HG02970 (cell line): ENCODE results near the gene SYVN1.
A peak's percentile ranks its signal among the peaks of the same experiment; 100 is the strongest.

ENCODE experiments used
- ATAC-seq: cut with Tn5 transposase; IDR thresholded peaks from one replicate; pipeline ENCODE4 v1.9.1; 2021; ENCODE audit warnings: mild to moderate bottlenecking, moderate library complexity, moderate number of reproducible peaks; ENCODE audit not compliant: unreplicated experiment, low FRiP score

The SYVN1 gene

DNA sequence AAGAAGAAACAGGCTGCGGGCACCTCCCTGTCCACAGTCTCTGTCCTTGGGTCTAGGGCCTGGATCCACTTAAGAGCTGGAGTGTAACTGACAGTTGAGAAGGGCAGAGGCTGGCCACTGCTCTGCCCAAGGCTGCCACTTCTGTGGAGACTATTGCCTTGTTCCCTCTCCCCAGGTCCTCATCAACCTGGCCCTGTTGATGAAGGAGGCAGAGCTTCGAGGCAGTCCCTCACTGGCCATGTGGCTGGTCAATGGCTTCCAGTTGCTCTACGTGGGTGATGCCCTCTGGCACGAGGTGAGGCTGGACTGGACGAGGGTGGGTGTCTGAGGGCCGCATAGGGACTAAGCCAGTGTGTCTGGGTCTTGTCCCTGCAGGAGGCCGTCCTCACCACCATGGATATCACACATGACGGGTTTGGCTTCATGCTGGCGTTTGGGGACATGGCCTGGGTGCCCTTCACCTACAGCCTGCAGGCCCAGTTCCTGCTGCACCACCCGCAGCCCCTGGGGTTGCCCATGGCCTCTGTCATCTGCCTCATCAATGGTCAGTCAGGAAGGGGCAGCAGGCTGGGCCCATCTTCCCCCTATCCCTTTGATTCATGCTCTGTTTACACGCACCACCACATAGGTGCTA is 19.7 kb downstream of the SYVN1 start:
- ATAC-seq, result no peak

DNA sequence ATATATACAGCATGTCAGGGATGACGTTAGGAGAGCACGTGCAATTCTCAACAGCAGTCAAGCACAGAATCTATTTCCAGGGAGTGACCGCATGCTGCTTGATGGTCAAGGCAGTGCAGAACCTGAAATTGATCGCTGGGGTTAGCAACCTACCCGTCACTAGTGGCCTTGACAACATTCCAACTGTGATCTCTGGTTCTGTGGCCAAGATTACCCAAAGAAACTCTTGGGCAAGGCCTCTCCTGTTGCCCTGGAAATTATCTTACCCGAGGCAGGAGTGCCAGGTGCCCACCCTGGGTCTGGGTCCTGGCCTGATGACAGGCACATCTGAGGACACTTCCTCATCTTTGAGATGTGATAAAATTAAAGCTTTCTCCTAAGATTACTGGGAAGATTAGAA is 20.5 kb downstream of the SYVN1 start:
- ATAC-seq, result no peak

DNA sequence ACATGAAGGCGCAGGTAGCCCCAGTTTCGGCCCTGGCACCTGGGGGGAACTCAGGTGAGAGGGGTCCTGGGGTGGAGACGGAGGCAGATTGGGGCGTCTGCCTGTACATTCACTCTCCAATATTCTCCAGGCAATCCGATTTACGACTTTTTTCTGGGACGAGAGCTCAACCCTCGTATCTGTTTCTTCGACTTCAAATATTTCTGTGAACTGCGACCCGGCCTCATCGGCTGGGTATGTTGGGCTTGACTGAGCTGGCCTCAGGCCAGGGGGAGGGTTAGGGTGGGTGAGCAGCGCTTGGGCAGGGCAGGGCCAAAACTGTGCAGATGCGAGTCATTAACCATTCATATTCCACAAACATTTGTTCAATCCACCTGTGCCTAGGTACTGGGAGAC is 21.0 kb downstream of the SYVN1 start:
- ATAC-seq, result no peak

DNA sequence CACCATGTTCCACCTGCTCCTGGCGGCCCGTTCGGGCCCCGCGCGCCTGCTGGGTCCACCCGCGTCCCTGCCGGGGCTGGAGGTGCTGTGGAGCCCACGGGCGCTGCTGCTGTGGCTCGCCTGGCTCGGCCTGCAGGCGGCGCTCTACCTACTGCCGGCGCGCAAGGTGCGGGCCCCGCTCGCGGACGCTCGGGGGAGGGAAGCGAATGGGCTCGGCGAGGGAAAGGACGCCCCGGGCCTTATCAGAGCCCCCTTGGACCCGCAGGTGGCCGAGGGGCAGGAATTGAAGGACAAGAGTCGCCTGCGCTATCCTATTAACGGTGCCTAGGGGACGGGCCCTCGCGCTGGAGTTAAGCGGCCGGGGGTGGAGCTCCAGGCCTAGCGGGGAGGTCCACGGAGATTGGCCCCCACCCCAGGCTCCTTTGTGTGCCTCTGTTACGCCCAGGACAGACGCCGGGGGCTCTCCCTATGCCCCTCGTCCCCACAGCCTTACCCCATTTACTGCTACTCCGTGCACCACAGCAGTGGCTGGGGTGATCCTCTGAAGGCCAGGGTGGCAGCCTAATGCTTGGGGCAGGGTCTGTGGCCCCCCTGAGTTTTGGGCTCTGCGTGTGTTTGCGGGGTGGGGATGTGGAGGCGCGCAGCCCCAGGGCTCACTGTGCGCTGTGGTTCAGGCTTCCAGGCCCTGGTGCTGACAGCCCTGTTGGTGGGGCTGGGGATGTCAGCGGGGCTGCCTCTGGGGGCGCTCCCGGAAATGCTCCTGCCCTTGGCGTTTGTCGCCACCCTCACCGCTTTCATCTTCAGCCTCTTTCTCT is 21.6 kb downstream of the SYVN1 start:
- ATAC-seq, result no peak

DNA sequence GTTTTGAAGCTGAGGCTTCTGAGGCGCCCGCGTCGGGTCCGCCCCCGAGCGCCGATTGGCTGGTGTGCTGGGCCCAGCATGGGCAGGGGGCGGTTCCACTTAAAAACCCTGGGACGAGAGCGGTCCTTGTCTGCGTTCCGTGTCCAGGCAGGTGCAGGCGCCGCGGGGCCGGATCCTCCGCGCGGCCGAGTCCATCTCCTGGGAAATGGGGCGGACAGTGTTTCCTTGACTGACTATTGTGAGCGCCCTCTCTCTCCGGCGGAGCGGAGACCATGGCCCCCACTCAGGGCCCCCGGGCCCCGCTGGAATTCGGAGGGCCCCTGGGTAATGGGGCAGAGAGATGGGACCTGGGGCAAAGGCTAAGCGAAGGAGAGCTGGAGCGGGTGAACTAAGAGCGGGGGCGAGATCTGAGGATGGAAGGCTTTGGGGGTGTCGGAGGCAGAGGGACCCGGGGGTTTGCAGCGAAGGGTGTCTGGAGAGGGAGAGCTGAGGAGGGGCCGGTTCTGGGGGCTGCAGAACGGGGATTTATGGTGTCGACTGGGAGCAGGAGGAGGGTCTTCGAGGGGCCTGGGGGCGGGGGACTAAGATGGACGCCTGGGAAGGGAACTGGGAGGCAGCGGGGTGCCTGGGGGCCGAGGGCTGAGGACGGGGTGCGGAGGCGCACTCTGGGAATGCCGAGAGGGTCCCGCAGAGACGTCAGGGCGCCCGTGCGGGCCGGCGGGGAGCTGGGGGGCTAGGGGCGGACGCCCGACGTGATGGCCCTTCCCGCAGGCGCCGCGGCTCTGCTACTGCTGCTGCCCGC is 22.4 kb downstream of the SYVN1 start, which contains the start of gene TM7SF2:
Gene TM7SF2, plus strand, starts transcription at position 129 of the 802 bp plus-strand sequence. Its CDS starts 144 bp downstream, at position 273.
- peak; percentile 63 for ATAC-seq

DNA sequence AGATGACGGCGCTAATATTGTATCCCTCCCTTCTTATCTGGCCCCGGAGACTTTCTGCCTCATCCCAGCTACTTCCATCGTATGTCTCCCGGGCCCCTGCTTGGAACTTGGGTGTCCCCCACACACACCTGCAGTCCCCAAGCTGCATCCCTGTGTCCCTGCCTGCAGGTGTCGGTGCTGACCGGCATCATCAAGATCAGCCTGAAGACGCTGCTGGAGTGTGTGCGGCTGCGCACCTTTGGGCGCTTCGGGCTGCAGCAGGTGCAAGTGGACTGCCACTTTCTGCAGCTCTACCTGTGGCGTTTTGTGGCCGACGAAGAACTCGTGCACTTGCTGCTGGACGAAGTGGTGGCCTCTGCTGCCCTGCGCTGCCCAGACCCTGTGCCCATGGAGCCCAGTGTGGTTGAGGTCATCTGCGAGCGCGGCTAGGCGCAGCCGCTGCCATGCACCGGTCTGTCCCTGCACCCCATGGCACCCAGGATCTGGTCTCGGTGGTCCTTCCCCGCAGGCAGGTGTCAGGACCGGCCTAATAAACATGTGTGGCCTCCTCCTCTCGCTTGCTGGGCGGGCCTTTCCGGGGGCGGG is 23.1 kb downstream of the SYVN1 start:
- ATAC-seq, result no peak

DNA sequence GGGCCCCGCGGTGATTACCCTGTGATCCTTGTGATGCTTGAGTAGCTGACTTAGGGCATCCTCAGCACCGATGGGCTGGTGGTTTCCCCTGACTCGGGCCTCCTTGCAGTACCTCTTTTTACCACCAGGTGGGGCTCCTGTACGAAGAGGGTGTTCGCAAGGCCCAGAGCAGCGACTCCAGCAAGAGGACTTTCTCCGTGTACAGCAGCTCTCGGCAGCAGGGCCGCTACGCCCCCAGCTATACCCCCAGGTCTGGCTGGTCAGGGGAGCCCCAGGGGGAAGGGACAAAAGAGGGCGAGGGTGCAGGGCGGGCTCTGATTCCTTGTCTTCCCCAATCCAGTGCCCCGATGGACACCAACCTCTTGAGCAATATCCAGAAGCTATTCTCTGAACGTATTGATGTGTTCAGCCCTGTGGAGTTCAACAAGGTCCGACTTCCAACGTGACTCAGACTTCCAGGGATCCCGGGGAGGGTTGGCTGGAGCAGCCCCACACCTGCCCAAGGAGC is 23.9 kb downstream of the SYVN1 start:
- ATAC-seq, result no peak

DNA sequence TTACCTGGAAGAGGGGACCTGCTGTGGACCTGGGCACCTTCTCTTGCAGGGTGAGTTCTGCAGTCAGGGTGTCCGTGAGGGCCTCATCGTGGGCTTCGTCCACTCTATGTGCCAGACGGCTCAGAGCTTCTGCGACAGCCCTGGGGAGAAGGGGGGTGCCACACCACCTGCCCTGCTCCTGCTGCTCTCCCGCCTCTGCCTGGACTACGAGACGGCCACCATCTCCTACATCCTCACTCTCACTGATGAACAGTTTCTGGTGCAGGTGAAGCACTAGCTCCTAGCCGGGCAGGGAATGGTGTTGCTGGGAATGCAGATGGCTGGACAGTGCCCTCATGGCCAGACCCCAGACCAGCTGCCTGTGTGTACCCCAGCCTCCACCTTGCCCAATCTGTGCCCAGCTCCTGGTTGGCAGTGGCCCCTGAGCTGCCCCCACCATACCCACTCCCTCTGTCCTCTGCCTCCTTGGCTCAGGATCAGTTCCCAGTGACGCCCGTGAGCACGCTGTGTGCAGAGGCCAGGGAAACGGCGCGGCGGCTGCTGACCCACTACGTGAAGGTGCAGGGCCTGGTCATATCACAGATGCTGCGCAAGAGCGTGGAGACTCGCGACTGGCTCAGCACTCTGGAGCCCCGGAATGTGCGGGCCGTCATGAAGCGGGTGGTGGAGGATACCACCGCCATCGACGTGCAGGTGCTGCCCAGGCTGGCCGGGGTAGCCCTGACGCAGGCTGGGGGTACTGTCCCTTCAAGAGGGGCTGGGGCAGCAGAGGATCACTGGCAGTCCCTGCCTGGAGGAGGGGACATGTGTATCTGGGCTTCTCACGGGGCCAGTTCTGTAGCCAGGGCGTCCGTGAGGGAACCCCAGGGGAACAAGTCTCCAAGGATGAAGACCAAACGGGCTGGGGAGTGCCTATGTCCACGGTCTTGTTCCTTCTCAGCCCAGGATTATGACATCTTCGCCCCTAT is 24.8 kb downstream of the SYVN1 start:
- no peak for ATAC-seq

DNA sequence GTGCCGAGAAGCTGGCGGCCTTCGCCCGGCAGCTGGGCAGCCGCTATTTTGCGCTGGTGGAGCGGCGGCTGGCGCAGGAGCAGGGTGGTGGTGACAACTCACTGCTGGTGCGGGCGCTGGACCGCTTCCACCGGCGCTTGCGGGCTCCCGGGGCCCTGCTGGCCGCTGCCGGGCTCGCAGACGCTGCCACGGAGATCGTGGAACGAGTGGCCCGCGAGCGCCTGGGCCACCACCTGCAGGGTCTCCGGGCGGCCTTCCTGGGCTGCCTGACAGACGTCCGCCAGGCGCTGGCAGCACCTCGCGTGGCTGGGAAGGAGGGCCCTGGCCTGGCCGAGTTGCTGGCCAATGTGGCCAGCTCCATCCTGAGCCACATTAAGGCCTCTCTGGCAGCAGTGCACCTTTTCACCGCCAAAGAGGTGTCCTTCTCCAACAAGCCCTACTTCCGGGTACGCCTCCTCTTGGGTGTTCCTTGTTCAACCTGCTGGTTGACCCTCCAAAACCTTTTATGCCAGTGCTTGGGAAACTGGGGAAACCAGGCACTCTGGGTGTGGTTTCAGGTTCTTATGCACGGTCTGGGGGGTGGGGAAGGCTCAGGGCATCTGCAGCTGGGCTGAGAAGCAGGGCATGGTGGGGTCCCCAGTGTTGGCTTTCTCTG is 25.7 kb downstream of the SYVN1 start:
- no peak for ATAC-seq

DNA sequence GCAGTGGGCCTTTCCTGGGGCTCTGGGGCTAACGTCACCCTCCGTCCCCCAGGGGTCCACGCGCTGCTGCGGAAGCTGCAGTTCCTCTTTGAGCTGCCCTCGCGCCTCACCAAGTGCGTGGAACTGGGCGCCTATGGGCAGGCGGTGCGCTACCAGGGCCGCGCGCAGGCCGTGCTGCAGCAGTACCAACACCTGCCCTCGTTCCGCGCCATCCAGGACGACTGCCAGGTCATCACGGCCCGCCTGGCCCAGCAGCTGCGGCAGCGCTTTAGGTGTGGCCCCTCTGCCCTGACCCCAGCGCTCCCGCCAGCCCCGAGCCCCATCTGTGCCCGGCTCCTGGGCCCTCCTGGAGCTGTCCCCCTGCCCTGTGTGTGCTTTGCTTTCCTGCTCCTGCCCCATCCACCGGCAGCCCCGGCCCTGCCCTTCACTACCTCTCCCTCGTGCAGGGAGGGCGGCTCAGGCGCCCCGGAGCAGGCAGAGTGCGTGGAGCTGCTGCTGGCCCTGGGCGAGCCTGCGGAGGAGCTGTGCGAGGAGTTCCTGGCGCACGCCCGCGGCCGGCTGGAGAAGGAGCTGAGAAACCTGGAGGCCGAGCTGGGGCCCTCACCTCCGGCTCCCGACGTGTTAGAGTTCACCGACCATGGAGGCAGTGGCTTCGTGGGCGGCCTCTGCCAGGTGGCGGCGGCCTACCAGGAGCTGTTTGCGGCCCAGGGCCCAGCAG is 26.4 kb downstream of the SYVN1 start:
- ATAC-seq, result no peak

DNA sequence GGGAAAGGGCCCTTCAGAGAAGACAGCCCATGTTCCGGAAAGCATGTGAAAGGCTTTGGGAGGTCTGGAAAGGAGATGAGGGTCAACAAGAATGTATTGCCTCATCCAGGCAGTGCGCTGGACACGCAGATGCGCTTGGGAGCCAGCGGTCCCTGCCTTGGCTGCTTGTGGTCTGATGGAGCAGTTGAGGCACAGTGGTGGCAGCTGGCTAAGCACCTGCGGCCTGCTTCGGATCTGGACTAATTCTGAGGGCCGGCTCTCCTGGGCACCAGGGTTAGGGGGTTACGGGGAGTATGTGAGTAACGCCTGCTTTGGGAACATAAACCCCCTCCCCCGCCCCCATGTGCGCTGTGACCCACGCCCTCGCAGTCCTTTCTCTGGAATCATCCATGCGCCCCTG is 27.2 kb downstream of the SYVN1 start:
- ATAC-seq, result no peak

DNA sequence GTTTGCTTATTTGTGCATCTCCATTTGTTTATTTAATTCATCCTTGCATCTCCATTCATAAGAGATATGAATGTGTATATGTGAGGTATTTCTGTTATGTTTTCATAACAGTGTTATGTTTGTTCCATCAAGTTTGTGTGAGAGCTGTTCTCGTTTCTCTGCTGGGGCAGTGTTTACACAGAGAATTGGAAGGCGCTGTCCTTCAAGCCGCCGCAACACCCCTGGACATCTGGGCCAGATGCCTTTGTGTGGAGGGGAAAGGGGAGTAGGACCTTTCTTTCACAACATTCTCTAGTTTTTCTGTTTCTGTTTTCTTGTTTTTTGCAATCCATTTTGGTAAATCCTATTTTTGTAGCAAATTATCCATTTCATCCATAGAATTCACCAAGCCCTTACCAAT is 29.7 kb downstream of the SYVN1 start:
- no peak for ATAC-seq

DNA sequence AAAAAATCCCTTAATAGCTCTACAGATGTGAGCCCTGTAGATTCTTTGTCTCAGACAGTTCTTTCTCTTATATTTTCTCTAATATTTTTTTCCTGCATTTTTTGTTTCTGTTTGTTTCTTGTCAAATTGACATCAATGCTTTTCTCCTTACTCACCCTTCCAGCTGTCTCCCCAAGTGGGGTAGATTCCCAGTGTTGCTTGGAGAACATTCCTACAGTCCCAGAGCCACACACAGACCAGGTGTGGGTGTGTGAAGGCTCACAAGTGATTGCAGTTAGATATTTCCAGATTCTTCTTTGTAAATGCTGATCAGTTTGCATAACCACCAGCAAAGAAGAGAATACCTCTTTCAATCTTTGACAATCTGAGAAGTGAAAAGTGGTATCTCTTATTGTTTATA is 30.8 kb downstream of the SYVN1 start:
- no peak for ATAC-seq

DNA sequence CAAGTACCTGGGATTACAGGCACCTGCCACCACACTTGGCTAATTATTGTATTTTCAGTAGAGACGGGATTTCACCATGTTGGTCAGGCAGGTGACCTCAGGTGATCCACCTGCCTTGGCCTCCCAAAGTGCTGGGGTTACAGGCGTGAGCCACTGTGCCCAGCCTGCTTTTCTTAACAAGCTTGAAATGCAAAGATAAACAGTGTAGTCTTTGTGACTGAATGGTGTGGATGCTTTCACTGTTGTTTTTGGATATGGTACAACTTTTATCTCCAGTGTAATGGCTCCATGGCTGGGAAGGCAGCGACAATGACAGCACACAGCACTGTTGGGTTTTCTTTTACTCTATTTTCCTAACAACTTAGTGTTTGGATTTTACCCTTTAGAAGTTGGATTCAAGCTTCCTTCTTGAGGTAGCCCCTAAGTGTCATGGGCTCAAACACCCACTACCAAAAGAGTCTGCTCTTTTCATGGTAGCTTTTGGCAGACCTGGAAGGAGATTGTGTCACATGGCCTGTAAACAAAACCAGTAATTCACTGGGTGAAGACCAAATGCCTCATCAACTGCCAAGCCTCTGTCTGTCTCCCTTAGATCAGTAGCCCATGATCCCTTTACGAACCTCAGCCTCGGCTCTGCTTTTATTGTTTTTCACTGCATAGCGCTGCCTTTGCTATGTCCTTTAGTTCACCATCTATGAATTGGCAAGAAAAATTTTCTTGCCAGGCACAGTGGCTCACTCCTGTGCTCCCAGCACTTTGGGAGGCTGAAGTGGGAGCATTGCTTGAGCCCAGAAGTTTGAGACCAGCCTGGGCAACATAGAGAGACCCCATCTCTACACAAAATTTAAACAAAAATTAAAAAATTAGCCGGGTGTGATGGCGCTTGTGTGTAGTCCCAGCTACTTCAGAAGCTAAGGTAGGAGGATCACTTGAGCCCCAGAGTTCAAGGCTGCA is 31.9 kb downstream of the SYVN1 start:
- no peak for ATAC-seq

DNA sequence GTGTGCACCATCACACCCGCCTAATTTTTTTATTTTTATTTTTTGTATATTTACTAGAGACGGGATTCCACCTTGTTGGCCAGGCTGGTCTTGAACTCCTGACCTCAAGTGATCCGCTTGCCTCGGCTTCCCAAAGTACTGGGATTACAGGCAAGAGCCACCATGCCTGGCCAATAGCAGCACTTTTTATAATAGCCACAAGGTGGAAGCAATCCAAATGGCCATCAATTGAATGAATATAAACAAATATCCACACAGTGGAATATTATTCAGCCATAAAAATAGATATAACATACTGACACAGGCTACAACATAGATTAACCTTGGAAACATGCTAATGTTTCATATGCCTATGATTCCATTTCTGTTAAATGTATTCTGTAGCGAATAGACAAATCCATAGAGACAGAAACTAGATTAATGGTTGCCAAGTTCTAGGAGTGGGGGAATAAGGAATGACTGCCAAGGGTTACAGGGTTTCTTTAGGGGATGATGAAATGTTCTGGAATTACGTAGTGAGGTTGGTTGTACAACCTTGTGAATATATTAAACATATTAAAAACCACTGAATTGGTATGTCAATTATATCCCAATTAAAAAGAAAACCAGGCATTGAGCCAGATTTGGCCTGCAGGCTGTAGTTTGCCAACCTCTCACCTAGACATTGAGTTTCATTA is 33.5 kb downstream of the SYVN1 start:
- no peak for ATAC-seq

DNA sequence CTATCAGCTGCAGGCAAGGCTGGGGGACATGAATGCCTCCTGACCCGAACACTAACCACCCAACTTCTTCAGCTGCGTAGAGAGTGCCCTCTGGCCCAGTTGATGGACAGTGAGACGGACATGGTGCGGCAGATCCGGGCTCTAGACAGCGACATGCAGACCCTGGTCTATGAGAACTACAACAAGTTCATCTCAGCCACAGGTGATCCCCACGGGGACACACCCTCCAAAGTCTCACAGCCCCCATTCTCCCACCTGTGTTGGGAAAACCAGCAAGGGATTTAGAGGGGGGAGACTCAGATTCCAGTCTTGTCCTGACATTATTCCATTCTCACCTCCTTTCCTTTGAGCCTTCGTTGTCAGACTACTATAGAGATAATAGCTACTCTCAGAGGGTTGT is 37.4 kb downstream of the SYVN1 start:
- no peak for ATAC-seq
